ENCODE data around the gene GPR68.
"Not testable (repeated sequence)": the region's sequence is repeated elsewhere in the genome, so short reads cannot be mapped to it uniquely, and the experiment has no call there.

GPR68 gene

DNA sequence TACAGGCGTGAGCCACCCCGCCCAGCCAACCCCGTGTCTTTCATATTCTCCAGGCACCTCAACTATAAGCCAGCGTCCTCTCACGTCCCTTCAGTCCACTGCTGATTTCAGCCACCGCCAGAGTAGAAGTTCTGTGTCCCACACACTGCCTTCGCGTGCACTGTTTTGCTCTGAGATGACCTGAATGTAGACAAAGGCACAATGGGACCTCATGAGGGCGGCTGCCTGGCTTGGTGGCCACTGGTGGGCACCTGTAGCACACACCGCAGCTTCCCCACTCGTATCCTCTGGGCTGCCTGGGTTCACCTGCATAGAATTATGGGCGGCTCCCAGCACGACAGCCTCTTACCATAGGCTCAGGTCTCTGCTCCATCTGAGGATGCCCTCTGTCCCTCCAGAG, 57.2 kb downstream of the GPR68 start:
- DNase-seq, result no peak

DNA sequence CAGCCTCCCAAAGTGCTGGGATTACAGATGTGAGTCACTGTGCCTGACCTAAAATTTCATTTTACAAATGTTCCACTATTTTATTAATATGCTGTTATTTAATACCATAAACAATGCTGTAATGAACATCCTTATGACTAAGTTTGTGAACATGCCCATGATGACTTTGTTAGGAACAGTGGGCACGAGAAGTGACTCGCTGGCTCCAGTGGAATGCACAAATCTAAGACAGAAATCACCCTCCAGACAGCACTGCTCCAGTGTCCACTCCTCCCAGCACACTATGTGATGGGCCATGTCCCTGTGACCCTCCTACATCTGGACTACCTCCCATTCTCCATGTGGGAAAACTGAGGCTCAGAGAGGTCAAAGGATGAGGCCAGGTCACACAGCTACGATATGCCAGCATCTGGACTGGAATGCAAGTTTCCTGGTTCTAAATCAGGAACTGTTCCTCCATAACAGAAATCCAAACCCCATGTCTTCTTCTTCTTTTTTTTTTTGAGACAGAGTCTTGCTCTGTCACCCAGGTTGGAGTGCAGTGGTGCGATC, 57.9 kb downstream of the GPR68 start:
- DNase-seq, result no peak

DNA sequence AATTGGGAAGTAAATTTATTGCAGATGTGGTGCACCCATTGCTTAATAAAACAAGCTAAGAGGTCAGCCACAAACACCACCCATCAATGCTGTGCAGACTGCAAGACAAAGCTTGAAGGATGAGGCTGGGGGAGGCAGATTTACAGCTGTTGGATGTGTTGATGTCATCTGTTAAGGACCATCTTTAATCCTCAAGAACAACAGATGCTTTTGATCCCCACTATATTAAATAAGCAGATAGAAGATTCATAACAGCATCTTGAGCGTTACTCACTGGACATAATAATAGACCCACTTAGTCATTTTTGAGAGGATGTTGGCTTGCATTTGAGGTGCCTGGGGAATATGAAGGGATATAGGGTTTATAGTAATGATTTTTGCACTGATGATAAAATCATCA, 58.8 kb downstream of the GPR68 start:
- no peak for DNase-seq

GRCh38 chr14:91184559-91184958, 59.9 kb downstream of the GPR68 start:
- no peak for DNase-seq

- DNase-seq, result not testable (repeated sequence)
These were observed 61.8 kb downstream of the GPR68 start for GRCh38 chr14:91182753-91183152.
